Stimulated activated CD4-positive, alpha-beta T cell treated with anti-CD3 and anti-CD28 coated beads, TNF-alpha, amount 100 ng/mL, for 24 hours (primary cell): Measurements from ENCODE around the gene SCN3A.

Experiments used
- DNase-seq, 3 experiments: peaks; one replicate each; pipeline ENCODE4 v3.0.0-alpha.2; 2020; ENCODE audit warnings: low read depth in 3 of 3

SCN3A gene

GRCh38 chr2:165056564-165056963, 147.3 kb downstream of the SCN3A start:
- no peak for DNase-seq

DNA sequence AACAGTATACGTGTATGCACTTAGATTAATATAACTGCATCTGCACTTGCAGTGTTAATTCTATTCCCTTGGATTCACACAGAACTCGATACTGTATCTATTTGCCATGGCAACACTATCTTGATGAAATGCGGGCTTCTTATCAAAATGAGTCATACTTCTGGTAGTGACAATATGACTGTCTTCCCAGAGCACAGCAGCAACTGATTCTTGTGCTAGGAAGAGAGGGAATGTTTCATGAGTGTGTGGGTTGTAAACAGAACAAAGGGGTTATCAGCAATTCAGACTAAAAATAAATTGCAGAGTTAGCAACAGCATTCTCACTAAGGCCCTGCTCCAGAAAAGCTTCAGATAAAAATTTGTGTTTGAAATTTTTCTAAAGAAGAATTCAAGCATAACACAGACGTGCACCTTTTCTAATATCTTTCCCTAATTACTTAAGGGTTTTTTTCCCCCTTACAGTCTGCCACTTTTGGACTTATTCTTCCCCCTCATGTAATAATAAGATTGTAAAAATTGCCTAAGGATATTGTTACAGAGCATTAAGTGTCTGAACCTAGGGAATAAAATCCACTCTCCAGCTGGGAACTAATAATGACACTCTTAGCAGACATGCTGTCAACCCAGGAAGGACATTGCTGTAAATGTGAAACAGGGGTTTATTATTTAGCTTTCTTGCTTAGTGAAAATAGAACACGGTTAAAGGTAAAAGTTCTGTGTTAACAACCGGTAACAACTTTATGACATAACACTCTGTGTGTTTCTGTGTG, 148.6 kb downstream of the SCN3A start:
- DNase-seq, result no peak

DNA sequence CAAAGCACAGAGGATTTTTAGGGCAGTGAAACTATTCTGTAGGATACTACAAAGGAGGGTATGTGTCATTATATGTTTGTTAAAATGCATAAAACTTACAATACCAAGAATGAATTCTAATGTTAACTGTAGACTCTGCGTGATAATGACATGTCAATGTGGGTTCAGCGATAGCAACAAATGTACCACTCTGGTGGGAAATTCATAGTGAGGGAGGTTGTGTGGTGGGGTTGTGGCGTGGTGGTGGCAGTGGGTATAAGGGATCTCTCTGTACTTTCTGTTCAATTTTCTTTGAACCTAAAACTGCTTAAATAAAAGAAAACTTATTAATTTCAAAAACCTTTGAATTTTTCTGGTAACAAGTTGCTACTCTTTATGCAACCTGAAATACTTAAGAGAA, 149.2 kb downstream of the SCN3A start:
- DNase-seq, result no peak

DNA sequence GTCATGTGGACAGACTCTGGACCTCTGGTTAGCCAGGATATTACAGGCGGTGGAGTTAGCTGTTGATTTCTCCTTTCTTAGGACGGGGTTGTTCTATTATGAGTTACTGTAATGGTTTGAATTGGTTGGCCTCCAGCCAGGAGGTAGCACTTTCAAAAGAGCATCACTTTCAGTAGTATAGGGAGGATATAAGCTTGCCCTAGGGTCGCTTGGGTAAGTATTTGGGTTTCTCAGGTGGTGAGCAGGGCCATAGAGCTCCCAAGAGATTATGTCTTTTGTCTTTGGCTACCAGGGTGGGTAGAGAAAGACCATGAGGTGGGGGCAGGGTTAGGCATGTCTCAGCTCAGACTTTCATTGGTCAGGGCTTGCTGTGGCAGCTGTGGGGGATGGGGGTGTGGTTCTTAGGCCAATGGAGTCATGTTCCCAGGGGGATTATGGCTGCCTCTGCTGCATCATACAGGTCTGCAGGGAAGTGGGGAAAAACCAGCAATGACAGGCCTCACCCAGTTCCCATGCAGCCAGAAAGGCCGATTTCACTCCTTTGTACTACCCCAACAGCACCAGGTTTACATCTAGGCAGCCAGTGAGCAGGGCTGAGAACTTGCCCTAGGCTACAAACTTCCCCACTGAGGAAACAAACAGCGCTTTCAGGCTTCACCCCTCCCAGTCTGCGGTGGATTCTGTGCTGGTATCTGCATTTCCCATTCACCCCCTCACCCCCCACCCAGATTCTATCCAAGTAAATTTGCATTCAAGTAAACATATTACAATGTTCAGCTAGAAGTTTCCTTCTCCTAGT, 159.1 kb downstream of the SCN3A start:
- no peak for DNase-seq
